HL-60/S4 treated with phorbol 12-myristate 13-acetate at 8.2 ng/mL for 4 days and 3 days (cell line): ENCODE measurements around the gene LRRC3C.

Experiments used
- in situ Hi-C: fragments of 300-500 bp; cut with MboI; formaldehyde crosslinking; loops from 2 replicates; pipeline ENCODE4 v1.15.0; 2022; ENCODE audit warnings: low sequenced_read_pairs

LRRC3C gene

DNA sequence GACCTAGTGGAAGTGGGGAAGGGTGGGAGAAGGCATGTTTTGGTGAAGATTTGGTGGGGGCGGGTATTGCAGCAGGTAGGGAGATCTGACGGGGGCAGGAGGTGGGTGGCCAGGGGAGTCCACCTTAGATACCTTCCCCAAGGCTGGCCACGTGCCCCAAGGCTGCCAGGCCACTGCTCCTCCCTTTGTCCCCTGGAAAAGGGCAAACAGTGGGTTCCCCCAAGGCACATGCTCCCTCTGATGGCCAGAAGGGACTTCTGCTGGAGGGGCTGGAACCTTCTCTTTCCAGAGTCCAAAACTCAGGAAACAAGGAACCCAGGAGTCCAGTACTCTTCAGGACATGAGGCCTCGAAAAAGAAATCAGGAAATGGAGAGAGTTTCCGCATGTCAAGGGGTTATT, 46.9 kb downstream of the LRRC3C start:
- in situ Hi-C loops, result no loop called here

DNA sequence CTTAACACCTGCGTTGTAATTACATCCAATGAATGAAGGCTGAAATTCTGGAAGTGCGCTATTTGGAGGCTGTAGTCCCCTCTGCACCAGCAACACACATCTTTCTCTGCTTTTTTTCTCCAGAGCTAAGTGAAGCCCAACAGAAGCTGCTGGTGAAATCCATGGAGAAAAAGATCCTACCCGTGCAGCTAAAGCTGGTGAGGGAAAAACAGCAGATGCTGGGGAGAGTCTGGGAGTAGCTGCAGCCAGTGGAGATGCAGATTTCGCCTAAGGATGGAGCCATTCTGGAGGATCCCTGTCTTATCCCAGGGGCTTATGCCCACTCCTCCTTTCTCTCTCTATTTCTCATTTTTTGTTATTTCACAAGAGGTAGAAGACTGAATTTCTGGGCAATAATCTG, 48.3 kb downstream of the LRRC3C start:
- in situ Hi-C loops, result no loop called here

DNA sequence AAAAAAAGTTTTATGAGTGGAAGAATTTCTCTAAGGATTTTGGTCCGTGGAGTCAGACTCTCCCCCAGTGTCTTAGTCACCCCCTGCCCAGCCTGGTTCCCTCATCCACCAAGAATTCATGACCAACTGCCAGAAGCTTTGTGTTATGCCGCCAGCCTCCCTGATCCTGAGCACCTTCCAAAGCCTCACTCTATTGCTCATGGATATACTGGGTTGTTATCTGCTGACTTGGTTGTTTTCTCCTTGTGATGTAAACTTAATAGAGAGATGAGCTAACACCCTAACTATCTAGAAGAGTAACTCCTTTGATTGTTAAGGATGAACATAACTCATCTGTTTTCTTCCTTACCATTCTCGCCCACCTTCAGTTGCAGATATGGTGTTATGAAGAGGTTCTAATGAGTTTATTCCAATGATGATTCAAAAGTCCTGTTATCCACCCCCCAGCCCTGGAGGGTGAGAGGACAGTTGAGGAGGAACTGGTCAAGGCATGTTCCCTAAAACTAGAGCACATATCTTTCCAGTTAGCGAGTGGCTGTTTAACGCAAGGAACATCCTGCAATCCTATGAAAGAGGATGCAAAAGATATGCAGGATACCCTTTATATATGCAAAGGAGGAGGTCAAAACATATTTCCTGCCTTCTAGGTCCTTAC, 51.6 kb downstream of the LRRC3C start:
- in situ Hi-C loops, result no loop called here

DNA sequence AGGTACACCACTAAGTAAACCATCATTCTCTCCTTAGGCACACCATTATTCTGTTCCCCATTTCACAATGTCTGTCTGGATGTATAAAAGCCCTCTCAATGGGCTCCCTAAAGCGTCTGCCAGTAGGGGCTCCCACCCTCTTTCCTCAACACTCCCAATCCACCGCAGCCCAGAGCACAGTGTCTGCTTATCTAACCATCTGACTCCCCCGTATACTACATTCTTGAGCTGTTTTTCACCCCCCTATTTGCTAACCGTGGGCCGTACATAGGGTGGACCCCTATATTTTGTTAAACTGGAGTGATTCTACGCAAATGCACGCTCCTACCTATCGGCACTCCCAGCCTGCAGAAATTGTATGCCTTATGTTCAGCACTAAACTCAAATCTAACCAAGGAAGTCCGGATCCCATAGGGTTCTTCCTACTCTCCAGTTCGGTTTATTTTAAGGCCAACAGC, 52.4 kb downstream of the LRRC3C start:
- in situ Hi-C loops, result no loop called here

DNA sequence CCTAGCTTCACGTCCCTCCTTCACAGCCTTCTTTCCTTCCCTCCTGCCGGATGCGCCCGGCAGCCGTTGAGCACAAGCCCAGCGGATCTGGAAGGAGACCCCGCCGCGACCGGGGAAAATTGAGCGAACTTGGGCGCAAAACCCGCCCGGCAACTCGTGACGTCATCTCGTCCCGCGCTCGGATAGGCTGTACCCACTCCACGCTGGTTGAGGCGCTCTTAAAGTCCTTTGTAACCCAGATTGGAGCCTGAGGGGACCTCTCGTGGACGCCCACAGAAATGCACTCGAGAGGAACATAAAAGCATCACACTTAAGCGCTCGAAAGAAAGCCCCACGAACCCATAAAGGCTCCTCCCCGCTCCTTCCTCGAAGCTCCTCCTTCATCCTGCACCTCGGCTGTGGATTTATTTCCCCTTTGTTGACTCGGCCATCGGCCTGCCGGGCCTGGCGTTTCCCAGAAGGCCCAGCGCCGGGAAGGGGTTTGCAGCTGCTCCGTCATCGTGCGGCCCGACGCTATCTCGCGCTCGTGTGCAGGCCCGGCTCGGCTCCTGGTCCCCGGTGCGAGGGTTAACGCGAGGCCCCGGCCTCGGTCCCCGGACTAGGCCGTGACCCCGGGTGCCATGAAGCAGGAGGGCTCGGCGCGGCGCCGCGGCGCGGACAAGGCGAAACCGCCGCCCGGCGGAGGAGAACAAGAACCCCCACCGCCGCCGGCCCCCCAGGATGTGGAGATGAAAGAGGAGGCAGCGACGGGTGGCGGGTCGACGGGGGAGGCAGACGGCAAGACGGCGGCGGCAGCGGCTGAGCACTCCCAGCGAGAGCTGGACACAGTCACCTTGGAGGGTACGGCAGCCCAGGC, 53.0 kb downstream of the LRRC3C start, which contains the start of gene PSMD3:
TSS of gene PSMD3 (plus strand) at position 457 of the 856 bp plus-strand sequence. CDS start at position 621, 164 bp downstream.
- in situ Hi-C loops, result no loop called here

DNA sequence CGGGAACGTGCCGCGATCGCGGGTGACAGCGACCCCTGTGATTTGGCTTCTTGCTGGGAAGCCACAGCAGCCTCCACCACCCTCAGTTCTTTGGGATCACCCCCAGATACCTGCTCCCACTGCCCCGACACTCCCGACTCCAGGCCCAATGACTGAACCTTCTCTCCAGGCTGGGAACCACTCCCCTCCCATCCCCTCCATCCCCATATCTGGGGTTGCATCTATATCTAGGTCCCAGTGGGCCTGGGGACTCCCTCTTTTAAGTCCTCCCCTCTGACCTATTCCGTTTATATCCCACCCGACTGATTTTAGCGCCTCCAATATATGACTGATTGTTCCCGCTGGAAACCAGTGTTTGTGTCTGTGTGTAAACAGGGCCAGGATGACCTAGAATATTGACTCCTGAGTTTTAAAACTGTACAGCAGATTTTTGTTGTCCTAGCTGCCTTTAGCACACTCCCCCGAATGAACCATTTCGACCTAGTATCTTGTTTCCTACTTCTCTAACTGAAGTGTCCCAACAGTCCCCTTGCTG, 53.7 kb downstream of the LRRC3C start:
- in situ Hi-C loops, result no loop called here

DNA sequence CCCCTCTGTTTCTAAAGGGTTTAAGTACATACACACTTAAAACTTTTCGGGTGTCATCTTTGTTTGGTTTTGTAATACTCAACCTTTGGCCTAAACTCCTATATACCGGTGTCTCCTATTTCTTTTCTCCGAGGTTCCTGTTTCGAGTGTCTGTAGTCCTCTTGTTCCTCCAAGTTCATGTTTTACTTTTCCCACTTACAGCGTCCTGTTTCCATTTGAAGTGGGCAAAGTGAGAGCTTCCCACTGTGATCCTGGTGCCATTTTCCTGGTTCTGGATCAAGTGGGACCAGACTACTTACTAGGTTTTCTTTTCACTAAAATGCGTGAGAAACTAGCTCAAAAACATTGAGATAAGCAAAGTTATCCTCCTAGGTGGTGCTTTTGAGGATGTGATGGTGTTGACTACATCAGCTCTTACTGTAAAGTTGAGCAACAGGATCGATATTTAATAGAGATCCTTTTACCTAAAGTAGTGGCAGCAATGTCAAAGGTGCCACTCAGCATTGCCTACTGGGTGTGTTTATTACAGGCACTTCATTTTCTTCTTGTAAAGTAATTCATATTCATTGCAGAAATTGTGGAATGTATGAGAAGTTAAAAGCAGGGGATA, 54.3 kb downstream of the LRRC3C start:
- in situ Hi-C loops, result no loop called here

DNA sequence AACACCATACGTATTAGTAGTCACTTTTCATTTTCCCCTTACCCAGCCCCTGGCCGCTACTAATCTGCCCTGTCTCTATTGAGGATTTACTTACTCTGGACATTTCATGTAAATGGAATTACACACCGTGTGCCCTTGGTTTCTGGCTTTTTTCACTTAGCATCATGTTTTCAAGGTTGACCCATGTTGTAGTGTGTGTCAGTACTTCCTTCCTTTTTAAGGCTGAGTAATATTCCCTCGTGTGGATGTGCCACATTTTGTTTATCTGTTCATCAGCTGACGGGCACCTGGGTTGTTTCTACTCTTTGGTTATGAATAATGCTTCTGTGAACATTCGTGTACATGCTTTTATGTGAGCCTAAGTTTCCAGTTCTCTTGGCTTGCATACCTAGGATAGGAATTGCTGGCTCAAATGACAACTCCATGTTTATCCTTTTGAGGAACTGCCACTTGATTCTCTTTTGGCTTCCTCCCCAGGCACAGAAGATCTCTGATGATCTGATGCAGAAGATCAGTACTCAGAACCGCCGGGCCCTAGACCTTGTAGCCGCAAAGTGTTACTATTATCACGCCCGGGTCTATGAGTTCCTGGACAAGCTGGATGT, 60.8 kb downstream of the LRRC3C start:
- in situ Hi-C loops, result no loop called here

DNA sequence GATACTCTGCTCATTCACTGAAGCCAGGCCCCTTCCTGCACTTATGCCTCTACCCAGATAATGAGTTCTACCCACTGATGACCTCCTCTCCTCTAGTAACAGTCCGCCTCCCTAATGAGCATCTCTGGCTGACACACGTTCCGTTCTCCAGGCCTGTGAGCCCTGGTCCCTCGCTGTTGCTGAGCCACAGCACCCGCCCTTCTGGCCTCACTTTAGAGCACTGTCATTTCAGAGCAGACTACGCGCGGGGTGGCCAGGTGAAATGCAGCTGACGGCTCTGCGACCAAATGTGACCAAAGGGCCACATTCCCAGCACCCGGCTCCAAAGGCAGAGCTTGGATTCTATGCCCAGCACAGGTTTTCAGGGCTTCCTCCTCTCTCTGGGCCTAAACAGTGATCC, 66.9 kb downstream of the LRRC3C start:
- in situ Hi-C loops, result no loop called here
